ENCODE results near the gene XPNPEP3. TPM values are rescaled to one million over a fixed set of nuclear protein-coding genes. Genes with fewer than 3 reads are reported as not detected.
A peak's percentile ranks its signal among the peaks of the same experiment; 100 is the strongest.
"Not testable (repeated sequence)": the region's sequence is repeated elsewhere in the genome, so short reads cannot be mapped to it uniquely, and the experiment has no call there.

The XPNPEP3 gene
- total RNA-seq, 4 donors from 2014 or later: 10.0 to 19.5 (median 14.6) TPM

DNA sequence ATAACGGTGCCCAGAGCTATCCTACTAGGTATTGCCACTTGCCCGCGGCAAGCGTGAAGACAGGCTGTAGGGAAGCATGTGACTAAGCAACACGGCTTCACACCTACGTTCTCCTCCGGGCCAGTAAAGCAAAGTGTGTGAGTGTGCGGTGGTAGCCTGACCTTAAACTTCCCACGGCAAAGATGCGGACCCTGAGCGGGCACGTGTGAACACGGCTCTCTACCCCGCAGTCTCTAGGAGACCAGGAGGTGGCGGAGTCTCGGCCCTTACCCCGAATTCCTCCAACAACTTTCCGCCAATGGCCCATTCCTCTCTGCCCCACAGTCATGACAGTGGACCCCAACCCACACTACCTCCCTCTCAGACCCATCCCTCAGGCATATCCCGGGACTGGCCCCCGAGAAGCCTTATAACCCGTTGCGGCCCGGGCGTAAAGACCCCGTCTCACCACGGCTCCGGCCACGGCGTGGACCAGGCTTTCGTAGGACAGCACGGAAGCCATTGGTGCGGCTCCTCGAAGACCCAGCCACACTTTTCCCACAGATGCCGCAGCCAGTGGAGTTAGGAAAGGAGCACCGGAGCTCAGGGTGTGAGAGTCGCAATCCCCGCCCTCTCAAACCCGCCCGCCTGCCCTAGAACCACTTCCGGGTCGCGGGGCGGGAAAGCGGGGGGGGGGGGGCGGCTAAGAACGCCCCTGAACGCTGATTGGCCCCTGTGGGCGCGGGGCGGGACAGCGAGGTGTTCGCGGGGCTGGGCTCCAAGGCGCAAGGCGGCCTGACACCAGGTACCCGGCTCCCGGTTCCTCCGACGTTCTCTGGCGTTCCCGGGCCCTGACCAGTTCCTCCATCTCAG is 38.0 kb upstream of the XPNPEP3 start, which contains the start of gene SLC25A17:
SLC25A17 (minus strand) TSS at position 600 of the 852 bp plus-strand sequence; CDS start at position 502, 98 bp downstream.
- peak; percentile 93 to 94 for DNase-seq (ENCODE audit: low spot score in 2 of 2)
- Histone ChIP-seq H3K9me3 (no peaks in the 10 kb centered on the region), H3K27me3 (no peaks in the 10 kb centered on the region), H3K36me3 (peaks cover 11% of the 10 kb centered on the region), H3K27ac (peak within 1 kb of the TSS; percentile 86), H3K4me3 (peak within 1 kb of the TSS; percentile 90), H3K4me1 (peaks cover 31% of the 10 kb centered on the region)
- TF ChIP-seq EP300 (IDR thresholded peaks at IDR 0.05) (no peak), POLR2AphosphoS5 (IDR thresholded peaks at IDR 0.05) (peak in 1 of 3 donors; percentile 6)
- TF ChIP-seq, protein P1, sequence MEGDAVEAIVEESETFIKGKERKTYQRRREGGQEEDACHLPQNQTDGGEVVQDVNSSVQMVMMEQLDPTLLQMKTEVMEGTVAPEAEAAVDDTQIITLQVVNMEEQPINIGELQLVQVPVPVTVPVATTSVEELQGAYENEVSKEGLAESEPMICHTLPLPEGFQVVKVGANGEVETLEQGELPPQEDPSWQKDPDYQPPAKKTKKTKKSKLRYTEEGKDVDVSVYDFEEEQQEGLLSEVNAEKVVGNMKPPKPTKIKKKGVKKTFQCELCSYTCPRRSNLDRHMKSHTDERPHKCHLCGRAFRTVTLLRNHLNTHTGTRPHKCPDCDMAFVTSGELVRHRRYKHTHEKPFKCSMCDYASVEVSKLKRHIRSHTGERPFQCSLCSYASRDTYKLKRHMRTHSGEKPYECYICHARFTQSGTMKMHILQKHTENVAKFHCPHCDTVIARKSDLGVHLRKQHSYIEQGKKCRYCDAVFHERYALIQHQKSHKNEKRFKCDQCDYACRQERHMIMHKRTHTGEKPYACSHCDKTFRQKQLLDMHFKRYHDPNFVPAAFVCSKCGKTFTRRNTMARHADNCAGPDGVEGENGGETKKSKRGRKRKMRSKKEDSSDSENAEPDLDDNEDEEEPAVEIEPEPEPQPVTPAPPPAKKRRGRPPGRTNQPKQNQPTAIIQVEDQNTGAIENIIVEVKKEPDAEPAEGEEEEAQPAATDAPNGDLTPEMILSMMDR (IDR thresholded peaks at IDR 0.05): peak in 1 of 2 donors; percentile 24
- WGBS: under 1% methylated on average over 24 of the region's 61 CpGs

DNA sequence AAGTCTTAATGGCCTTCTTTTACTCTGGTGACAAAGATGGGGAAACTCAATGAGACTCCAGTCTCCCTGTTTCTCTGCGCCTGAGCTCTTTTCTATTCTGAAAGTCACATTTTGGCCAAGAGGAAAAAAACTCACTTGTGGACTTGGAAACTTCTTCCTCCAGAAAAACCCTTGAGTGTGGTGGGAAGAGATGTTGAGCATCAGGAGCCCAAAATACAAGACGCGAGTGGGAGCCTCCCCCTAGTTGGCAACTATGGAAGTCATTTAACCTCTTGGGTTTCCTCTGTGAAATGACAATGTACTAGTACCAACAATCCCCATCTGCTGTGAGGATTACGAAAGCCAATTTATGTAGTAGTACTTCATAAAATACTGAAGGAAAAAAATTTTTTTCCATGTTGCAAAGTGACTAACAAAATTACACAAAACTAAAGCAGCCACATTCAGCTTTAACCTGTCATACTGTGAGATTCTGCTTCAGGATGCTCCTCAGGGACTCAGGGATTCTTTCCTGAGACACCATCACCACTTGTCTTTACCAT is 37.3 kb upstream of the XPNPEP3 start:
- DNase-seq (ENCODE audit: low spot score in 2 of 2): no peak
- no peak for TF ChIP-seq POLR2AphosphoS5 (IDR thresholded peaks at IDR 0.05)
- TF ChIP-seq, protein P1 (IDR thresholded peaks at IDR 0.05): no peak
- TF ChIP-seq EP300 (IDR thresholded peaks at IDR 0.05): no peak
- no peak for TF ChIP-seq POLR2A (IDR thresholded peaks at IDR 0.05)
- WGBS: 0% methylated on average over 4 of the region's 4 CpGs

DNA sequence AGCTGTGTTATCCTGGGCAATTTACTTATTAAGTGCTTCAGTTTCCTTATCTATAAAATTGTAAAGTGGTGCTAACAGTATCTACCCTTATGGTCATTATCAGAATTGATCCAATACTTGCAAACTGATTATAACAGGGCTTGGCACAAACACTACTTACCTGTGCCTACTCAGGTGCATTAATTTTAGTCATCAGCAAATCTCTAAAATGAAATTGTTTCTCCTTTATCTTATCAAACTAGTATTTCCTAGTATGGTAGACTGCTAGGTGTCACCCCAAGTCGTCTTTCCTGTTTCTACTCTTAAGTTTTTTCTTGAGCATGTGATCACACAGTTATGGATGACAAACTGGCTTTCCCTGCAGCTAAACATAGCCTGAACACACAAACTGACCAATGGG is 33.5 kb upstream of the XPNPEP3 start:
- H3K4me1 ChIP-seq: peaks cover 16% of the 10 kb centered on the region
- TF ChIP-seq POLR2A (IDR thresholded peaks at IDR 0.05) (no peak), EP300 (IDR thresholded peaks at IDR 0.05) (no peak), POLR2AphosphoS5 (IDR thresholded peaks at IDR 0.05) (no peak)
- TF ChIP-seq, protein P1 (IDR thresholded peaks at IDR 0.05): no peak
- H3K27ac ChIP-seq: no peak overlapping the region
- no peaks in the 10 kb centered on the region for H3K9me3 ChIP-seq
- no peak overlapping the region for H3K4me3 ChIP-seq
- no peaks in the 10 kb centered on the region for H3K27me3 ChIP-seq
- 64% methylated on average over 1 of the region's 1 CpG for WGBS
- H3K36me3 ChIP-seq: peaks cover 45% of the 10 kb centered on the region
- no peak for DNase-seq (ENCODE audit: low spot score in 2 of 2)

More for the DNA sequence above, 37.3 kb upstream of the XPNPEP3 start:
- Histone ChIP-seq H3K27me3 (no peaks in the 10 kb centered on the region), H3K4me3 (peak overlapping the region; percentile 90), H3K4me1 (peaks cover 31% of the 10 kb centered on the region), H3K36me3 (peaks cover 18% of the 10 kb centered on the region), H3K9me3 (no peaks in the 10 kb centered on the region), H3K27ac (peak overlapping the region; percentile 86)

DNA sequence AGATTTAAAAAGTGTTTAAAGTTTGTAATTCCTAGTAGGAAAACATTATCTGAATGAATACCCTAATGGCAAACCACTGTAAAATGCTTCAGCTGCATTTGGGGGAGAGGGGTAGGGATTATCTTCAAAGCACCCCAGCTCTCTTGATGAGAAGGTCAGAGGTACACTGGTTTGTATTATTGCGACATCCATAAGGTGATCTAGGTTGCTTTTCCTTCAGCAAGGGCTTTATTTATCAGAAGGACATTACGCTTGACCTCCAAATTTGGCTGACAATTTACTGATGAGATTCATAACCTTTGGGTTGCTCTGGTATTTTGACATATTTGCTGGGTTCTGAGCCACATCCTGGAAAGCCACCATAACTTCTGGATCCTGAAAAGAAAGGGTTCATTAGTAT is 30.7 kb upstream of the XPNPEP3 start:
- not testable (repeated sequence) for DNase-seq (ENCODE audit: low spot score in 2 of 2); H3K4me3 ChIP-seq; H3K27ac ChIP-seq; H3K27me3 ChIP-seq; H3K4me1 ChIP-seq; H3K9me3 ChIP-seq
- peaks cover 71% of the 10 kb centered on the region for H3K36me3 ChIP-seq
- WGBS: 100% methylated on average over 2 of the region's 2 CpGs

DNA sequence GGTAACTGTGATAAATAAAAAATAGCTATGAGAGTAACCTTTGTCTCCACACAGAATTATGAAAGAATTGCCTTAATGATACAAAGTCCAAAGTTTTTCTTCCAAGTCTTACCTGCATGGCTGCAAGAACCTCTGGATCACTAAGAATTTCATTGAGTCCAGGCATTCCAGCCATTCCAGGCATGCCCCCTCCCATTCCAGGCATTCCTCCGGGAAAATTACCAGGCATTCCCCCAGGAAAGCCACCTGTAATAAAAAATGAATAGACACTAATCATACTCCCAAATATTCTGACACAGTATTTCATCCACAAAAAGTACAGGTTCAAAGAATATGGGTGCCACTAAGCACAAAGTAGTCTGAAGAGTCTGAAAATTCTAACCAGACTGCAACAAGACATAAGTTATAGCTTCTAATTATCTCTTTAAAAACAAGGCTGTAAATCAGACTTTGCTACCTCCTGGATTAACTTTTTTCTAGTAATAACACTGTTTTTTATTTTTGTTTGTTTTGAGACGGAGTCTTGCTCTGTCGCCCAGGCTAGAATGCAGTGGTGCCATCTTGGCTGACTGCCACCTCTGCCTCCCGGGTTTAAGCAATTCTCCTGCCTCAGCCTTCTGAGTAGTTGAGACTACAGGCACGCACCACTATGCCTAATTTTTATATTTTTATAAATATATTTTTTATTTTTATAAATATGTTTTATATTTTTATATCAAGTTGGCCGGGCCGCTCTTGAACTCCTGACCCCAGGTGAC is 29.8 kb upstream of the XPNPEP3 start:
- H3K27ac ChIP-seq: no peak overlapping the region
- 82% methylated on average over 7 of the region's 7 CpGs for WGBS
- H3K27me3 ChIP-seq: no peaks in the 10 kb centered on the region
- H3K4me1 ChIP-seq: no peaks in the 10 kb centered on the region
- H3K9me3 ChIP-seq: no peaks in the 10 kb centered on the region
- H3K36me3 ChIP-seq: peaks cover 80% of the 10 kb centered on the region
- TF ChIP-seq, protein P1 (IDR thresholded peaks at IDR 0.05): no peak
- H3K4me3 ChIP-seq: no peak overlapping the region
- no peak for DNase-seq (ENCODE audit: low spot score in 2 of 2)

Data from suprapubic skin (tissue), 4 donors.